HCT116 (cell line): ENCODE data around the gene PHF2. TPM values are rescaled to one million over a fixed set of nuclear protein-coding genes. Genes with fewer than 3 reads are reported as not detected.

ENCODE experiments used
- ATAC-seq: fragments of 200-7000 bp; cut with Tn5 transposase; 2 replicates; pipeline ENCODE4 v1.9.1; 2020; ENCODE audit warnings: mild to moderate bottlenecking, moderate library complexity
- BruUV-seq: library from RNA; stranded (reverse); fragments of 400-500 nt; replicated peaks from 2 replicates; lab custom pipeline; 2021; lab: Mats Ljungman, UMichigan
- CTCF ChIA-PET: fragments of 300-600 bp; sonication (Branson Sonifier 250); formaldehyde crosslinking; loops from one replicate; lab custom pipeline; 2021; ENCODE audit warnings: antibody characterized with exemption; lab: Charles Lee
- POLR2A ChIA-PET: fragments of 300-600, 350-600 bp; sonication (Branson Sonifier 250); formaldehyde crosslinking; loops from one replicate; lab custom pipeline; 2021; ENCODE audit warnings: antibody characterized with exemption; lab: Charles Lee
- RAD21 ChIA-PET, 2 experiments: fragments of 300-600 bp; sonication (Branson Sonifier 250); formaldehyde crosslinking; loops; one replicate each; lab custom pipeline; 2023; ENCODE audit warnings: low total read pairs in 2 of 2; ENCODE audit not compliant: uncharacterized antibody in 2 of 2, unreplicated experiment in 2 of 2, low non-redundant PET in 1 of 2; lab: Charles Lee
- DNase-seq: peaks from one replicate; pipeline ENCODE4 v3.0.0-alpha.2; 2010; ENCODE audit warnings: low read depth, low spot score
- H2AFZ ChIP-seq: fragments of 200-600 bp; shearing (Covaris generic), sonication (generic); 2 replicates; pipeline ENCODE4 v1.6.1; 2017; ENCODE audit warnings: low read depth, mixed run types, mixed read lengths, antibody characterized with exemption, low read length; ENCODE audit not compliant: poor library complexity, severe bottlenecking
- H3K27ac ChIP-seq: 2 replicates; pipeline ENCODE4 v1.5.1; 2012; ENCODE audit warnings: low read depth, low read length
- H3K27me3 ChIP-seq: fragments of 200-600 bp; sonication (generic); 2 replicates; pipeline ENCODE4 v1.6.1; 2016; ENCODE audit warnings: mixed run types, low read length, mixed read lengths; ENCODE audit not compliant: insufficient read depth
- H3K36me3 ChIP-seq, 2 experiments: fragments of 200-500 bp in 1 of 2; fragments of 200-600 bp in 1 of 2; sonication (Bioruptor generic) in 1 of 2; sonication (generic) in 1 of 2; 2 replicates each; pipeline versions ENCODE4 v1.5.1 to v1.6.1; 2014 to 2016; ENCODE audit warnings: low read length in 2 of 2, inconsistent platforms in 1 of 2, mixed read lengths in 1 of 2, mixed run types in 1 of 2; ENCODE audit not compliant: insufficient read depth in 2 of 2, control insufficient read depth in 1 of 2
- H3K4me1 ChIP-seq, 2 experiments: fragments of 200-600 bp in 1 of 2; sonication (generic) in 1 of 2; 2 replicates each; pipeline versions ENCODE4 v1.5.1 to v1.6.1; 2012 to 2017; ENCODE audit warnings: low read length in 2 of 2, inconsistent platforms in 1 of 2, mild to moderate bottlenecking in 1 of 2, mixed read lengths in 1 of 2, mixed run types in 1 of 2, moderate library complexity in 1 of 2; ENCODE audit not compliant: insufficient read depth in 2 of 2, control insufficient read depth in 1 of 2
- H3K4me2 ChIP-seq: fragments of 200-600 bp; sonication (generic); 2 replicates; pipeline ENCODE4 v1.6.1; 2017; ENCODE audit warnings: mixed run types, low read length, mixed read lengths
- H3K4me3 ChIP-seq, 2 experiments: fragments of 200-600 bp in 1 of 2; sonication (generic) in 1 of 2; replicated peaks in 1 of 2; 2 replicates each; pipeline ENCODE4 v1.5.1; 2011 to 2016; ENCODE audit warnings: low read length in 2 of 2, control low read depth in 1 of 2, low read depth in 1 of 2, mild to moderate bottlenecking in 1 of 2, mixed read lengths in 1 of 2, mixed run types in 1 of 2
- H3K79me2 ChIP-seq: fragments of 200-600 bp; sonication (generic); 2 replicates; pipeline ENCODE4 v1.6.1; 2017; ENCODE audit warnings: mild to moderate bottlenecking, mixed run types, low read length, moderate library complexity, mixed read lengths; ENCODE audit not compliant: insufficient read depth
- H3K9ac ChIP-seq: fragments of 200-600 bp; sonication (generic); 2 replicates; pipeline ENCODE4 v1.6.1; 2016; ENCODE audit warnings: low read length, mixed read lengths
- H3K9me2 ChIP-seq: fragments of 200-600 bp; sonication (generic), shearing (Covaris generic); 2 replicates; pipeline ENCODE4 v1.6.1; 2017; ENCODE audit warnings: mixed run types, mild to moderate bottlenecking, moderate library complexity; ENCODE audit not compliant: insufficient read depth
- H3K9me3 ChIP-seq, 2 experiments: fragments of 200-500 bp in 1 of 2; fragments of 200-600 bp in 1 of 2; sonication (Bioruptor generic) in 1 of 2; sonication (generic) in 1 of 2; 2 replicates each; pipeline ENCODE4 v1.6.1; 2014 to 2017; ENCODE audit warnings: low read length in 2 of 2, mixed read lengths in 2 of 2, inconsistent platforms in 1 of 2, low read depth in 1 of 2, mild to moderate bottlenecking in 1 of 2, mixed run types in 1 of 2, moderate library complexity in 1 of 2; ENCODE audit not compliant: control insufficient read depth in 1 of 2, insufficient read depth in 1 of 2
- H4K20me1 ChIP-seq: fragments of 200-600 bp; sonication (generic), shearing (Covaris generic); 2 replicates; pipeline ENCODE4 v1.6.1; 2017; ENCODE audit warnings: mixed run types, mild to moderate bottlenecking, moderate library complexity; ENCODE audit not compliant: insufficient read depth
- CBX3 ChIP-seq: IDR thresholded peaks from 2 replicates; pipeline ENCODE4 v1.6.1; 2012; ENCODE audit warnings: low read depth
- CEBPB ChIP-seq: IDR thresholded peaks from 2 replicates; pipeline ENCODE4 v1.6.1; 2012; ENCODE audit warnings: low read depth
- CTCF ChIP-seq, 3 experiments: fragments of 200-600 bp in 1 of 3; sonication (generic) in 1 of 3; IDR thresholded peaks in 2 of 3; conservative IDR thresholded peaks in 1 of 3; 2 replicates each; pipeline ENCODE4 v1.5.1; 2012 to 2017; ENCODE audit warnings: low read depth in 2 of 3, low read length in 2 of 3, antibody characterized with exemption in 1 of 3, borderline replicate concordance in 1 of 3, control low read depth in 1 of 3, mild to moderate bottlenecking in 1 of 3, mixed read lengths in 1 of 3, mixed run types in 1 of 3, moderate library complexity in 1 of 3; ENCODE audit not compliant: insufficient read depth in 1 of 3
- EGR1 ChIP-seq: IDR thresholded peaks from 2 replicates; pipeline ENCODE4 v1.6.1; 2012; ENCODE audit warnings: low read depth
- ELF1 ChIP-seq: IDR thresholded peaks from 2 replicates; pipeline ENCODE4 v1.6.1; 2012; ENCODE audit warnings: low read depth, borderline replicate concordance
- EZH2phosphoT487 ChIP-seq: fragments of 200-600 bp; IDR thresholded peaks from 2 replicates; pipeline ENCODE4 v1.6.1; 2018; ENCODE audit warnings: antibody characterized with exemption, borderline replicate concordance
- MAX ChIP-seq: IDR thresholded peaks from 2 replicates; pipeline ENCODE4 v1.6.1; 2012
- POLR2A ChIP-seq: IDR thresholded peaks from 2 replicates; pipeline ENCODE4 v1.7.0; 2011; ENCODE audit warnings: borderline replicate concordance; ENCODE audit not compliant: insufficient read depth, insufficient read length; ENCODE audit errors: extremely low read depth
- RAD21 ChIP-seq: IDR thresholded peaks from 2 replicates; pipeline ENCODE4 v1.6.1; 2012; ENCODE audit warnings: low read depth, mild to moderate bottlenecking
- SRF ChIP-seq: IDR thresholded peaks from 2 replicates; pipeline ENCODE4 v1.6.1; 2012; ENCODE audit warnings: low read depth
- YY1 ChIP-seq: IDR thresholded peaks from 2 replicates; pipeline ENCODE4 v1.6.1; 2011; ENCODE audit warnings: low read length, low read depth, moderate library complexity, mild to moderate bottlenecking; ENCODE audit not compliant: insufficient replicate concordance; ENCODE audit errors: extremely low read depth
- intact Hi-C: fragments of 100-400 bp; cut with micrococcal nuclease; formaldehyde crosslinking; loops from 2 replicates; pipeline ENCODE4 v1.10.0; 2022
- total RNA-seq: library from RNA; stranded (reverse); gene quantifications from one replicate; pipeline ENCODE4 v1.2.1, GENCODE V29; 2021; ENCODE audit not compliant: unreplicated experiment

PHF2 gene
- total RNA-seq, 1 experiment from 2014 or later: 20.6 TPM

- ChIA-PET POLR2A (no interaction called here), RAD21 (no interaction called here), CTCF (no interaction called here)
- DNase-seq (no peak), ATAC-seq (no peak)
- Histone ChIP-seq H3K4me1 (no peaks in the 10 kb centered on the region), H3K4me3 (no peak overlapping the region), H3K9me2 (no peaks in the 10 kb centered on the region), H3K79me2 (no peaks in the 10 kb centered on the region), H3K4me2 (no peak overlapping the region), H3K9me3 (no peaks in the 10 kb centered on the region), H3K36me3 (no peaks in the 10 kb centered on the region), H3K9ac (no peak overlapping the region), H3K27ac (no peak overlapping the region), H3K27me3 (no peaks in the 10 kb centered on the region), H2AFZ (no peak overlapping the region), H4K20me1 (no peaks in the 10 kb centered on the region)
- no TSS peak for BruUV-seq
- intact Hi-C loops: no loop called here
- TF ChIP-seq YY1: no peak
- no peak for TF ChIP-seq MAX
- TF ChIP-seq EZH2phosphoT487: no peak
- TF ChIP-seq SRF: no peak
- TF ChIP-seq POLR2A: no peak
- TF ChIP-seq CBX3: no peak
- no peak for TF ChIP-seq CEBPB
- TF ChIP-seq EGR1: no peak
- no peak for TF ChIP-seq CTCF (IDR thresholded peaks at IDR 0.05 in 2 of 3, conservative IDR thresholded peaks at IDR 0.05 in 1 of 3; ENCODE audit: borderline replicate concordance in 1 of 3, insufficient read depth in 1 of 3, low read depth in 2 of 3, low read length in 2 of 3)
- TF ChIP-seq ELF1: no peak
- no peak for TF ChIP-seq RAD21
These were observed 132.6 kb downstream of the PHF2 start for GRCh38 chr9:93708987-93709302.
